Measurements from ENCODE around the gene AP3S2. TPM values are rescaled to one million over a fixed set of nuclear protein-coding genes. Genes with fewer than 3 reads are reported as not detected.
"Not testable (repeated sequence)": the region's sequence is repeated elsewhere in the genome, so short reads cannot be mapped to it uniquely, and the experiment has no call there.

AP3S2 gene
- total RNA-seq, 1 experiment from 2014 or later = 23.3 TPM

DNA sequence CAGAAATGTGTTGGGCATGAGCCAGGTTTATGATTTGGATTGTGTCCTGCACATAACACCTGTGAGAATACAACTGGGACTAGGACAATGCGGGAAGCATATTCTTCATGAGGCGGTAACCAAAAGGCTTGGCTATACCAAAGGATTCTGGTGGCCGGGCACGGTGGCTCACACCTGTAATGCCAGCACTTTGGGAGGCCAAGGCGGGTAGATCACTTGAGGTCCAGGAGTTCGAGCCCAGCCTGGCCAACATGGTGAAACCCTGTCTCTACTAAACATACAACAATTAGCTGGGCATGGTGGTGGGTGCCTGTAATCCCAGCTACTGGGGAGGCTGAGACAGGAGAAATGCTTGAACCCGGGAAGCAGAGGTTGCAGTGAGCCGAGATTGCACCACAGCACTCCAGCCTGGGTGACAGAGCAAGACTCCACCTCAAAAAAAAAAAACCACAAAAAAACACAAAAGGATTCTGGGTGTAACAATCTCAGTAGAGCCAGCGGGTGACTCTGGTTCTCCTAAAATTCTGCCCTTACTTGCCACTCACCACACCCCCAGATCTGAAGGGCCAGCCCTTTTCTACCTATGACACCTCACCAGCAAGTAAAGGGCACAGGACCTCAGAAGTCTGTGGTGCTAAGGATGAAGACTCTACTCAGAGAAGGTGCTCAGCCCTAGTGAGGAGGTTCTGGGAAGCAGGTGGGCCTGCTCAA is 59.2 kb downstream of the AP3S2 start:
- H4K20me1 ChIP-seq (ENCODE audit: insufficient read depth); H3K9me3 ChIP-seq (ENCODE audit: control insufficient read depth in 1 of 2, insufficient read depth in 1 of 2, low read depth in 1 of 2, low read length in 2 of 2); H2AFZ ChIP-seq (ENCODE audit: low read depth, low read length, poor library complexity, severe bottlenecking); H3K4me2 ChIP-seq (ENCODE audit: low read length); H3K27me3 ChIP-seq (ENCODE audit: insufficient read depth, low read length); RAD21 ChIA-PET (ENCODE audit: low non-redundant PET in 1 of 2, low total read pairs in 2 of 2, uncharacterized antibody in 2 of 2, unreplicated experiment in 2 of 2); H3K9ac ChIP-seq (ENCODE audit: low read length); ATAC-seq; intact Hi-C loops (cut with micrococcal nuclease); DNase-seq (ENCODE audit: low read depth, low spot score); H3K79me2 ChIP-seq (ENCODE audit: insufficient read depth, low read length); POLR2A ChIA-PET; H3K27ac ChIP-seq (ENCODE audit: low read depth, low read length); H3K4me3 ChIP-seq (replicated peaks in 1 of 2; ENCODE audit: low read depth in 1 of 2, low read length in 2 of 2); H3K9me2 ChIP-seq (ENCODE audit: insufficient read depth); CTCF ChIA-PET: not testable (repeated sequence)
- peaks cover 2 to 20% of the 10 kb centered on the region in 2 experiments; a peak in 2 of 4 replicates for H3K4me1 ChIP-seq (ENCODE audit: control insufficient read depth in 1 of 2, insufficient read depth in 2 of 2, low read length in 2 of 2)
- H3K36me3 ChIP-seq (ENCODE audit: control insufficient read depth in 1 of 2, insufficient read depth in 2 of 2, low read length in 2 of 2) = peaks cover 13 to 20% of the 10 kb centered on the region in 2 experiments
- BruUV-seq (replicated peaks) = TSS peak; percentile 17

DNA sequence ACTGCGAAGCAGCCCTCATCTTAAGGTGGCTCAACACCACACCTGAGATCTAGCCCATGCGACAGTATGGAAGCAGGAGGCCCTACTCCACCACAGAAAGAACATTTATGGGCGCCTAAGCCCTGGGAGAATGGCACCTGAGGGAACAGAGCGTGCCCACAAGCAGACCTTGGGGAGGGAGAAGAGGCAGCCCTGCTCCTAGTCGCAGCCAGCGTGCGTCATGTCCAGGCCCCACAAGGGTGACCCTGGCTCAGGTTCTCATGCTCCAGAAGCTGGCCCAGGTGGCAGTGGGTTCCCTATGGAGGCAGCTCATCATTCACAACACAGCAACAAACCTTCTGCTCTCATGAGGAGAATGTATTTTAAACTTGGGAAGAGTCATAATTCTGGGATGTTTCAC is 59.8 kb downstream of the AP3S2 start:
- no peak for TF ChIP-seq FOSL1 (IDR thresholded peaks at IDR 0.05; ENCODE audit: low read depth)
- Histone ChIP-seq H3K4me3 (replicated peaks in 1 of 2; ENCODE audit: low read depth in 1 of 2, low read length in 2 of 2) (no peak overlapping the region), H3K4me2 (ENCODE audit: low read length) (no peak overlapping the region), H2AFZ (ENCODE audit: low read depth, low read length, poor library complexity, severe bottlenecking) (no peak overlapping the region), H3K79me2 (ENCODE audit: insufficient read depth, low read length) (no peaks in the 10 kb centered on the region), H4K20me1 (ENCODE audit: insufficient read depth) (no peaks in the 10 kb centered on the region), H3K9me2 (ENCODE audit: insufficient read depth) (no peaks in the 10 kb centered on the region), H3K4me1 (ENCODE audit: control insufficient read depth in 1 of 2, insufficient read depth in 2 of 2, low read length in 2 of 2) (peaks cover 2 to 20% of the 10 kb centered on the region in 2 experiments; a peak in 2 of 4 replicates), H3K9me3 (ENCODE audit: control insufficient read depth in 1 of 2, insufficient read depth in 1 of 2, low read depth in 1 of 2, low read length in 2 of 2) (no peaks in the 10 kb centered on the region), H3K36me3 (ENCODE audit: control insufficient read depth in 1 of 2, insufficient read depth in 2 of 2, low read length in 2 of 2) (peaks cover 13 to 20% of the 10 kb centered on the region in 2 experiments), H3K27ac (ENCODE audit: low read depth, low read length) (no peak overlapping the region), H3K27me3 (ENCODE audit: insufficient read depth, low read length) (no peaks in the 10 kb centered on the region), H3K9ac (ENCODE audit: low read length) (no peak overlapping the region)
- BruUV-seq (replicated peaks) = no TSS peak
- no peak for DNase-seq (ENCODE audit: low read depth, low spot score)
- intact Hi-C loops (cut with micrococcal nuclease) = no loop called here
- ChIA-PET POLR2A (no interaction called here), CTCF (no interaction called here), RAD21 (ENCODE audit: low non-redundant PET in 1 of 2, low total read pairs in 2 of 2, uncharacterized antibody in 2 of 2, unreplicated experiment in 2 of 2) (no interaction called here)
- no peak for ATAC-seq

DNA sequence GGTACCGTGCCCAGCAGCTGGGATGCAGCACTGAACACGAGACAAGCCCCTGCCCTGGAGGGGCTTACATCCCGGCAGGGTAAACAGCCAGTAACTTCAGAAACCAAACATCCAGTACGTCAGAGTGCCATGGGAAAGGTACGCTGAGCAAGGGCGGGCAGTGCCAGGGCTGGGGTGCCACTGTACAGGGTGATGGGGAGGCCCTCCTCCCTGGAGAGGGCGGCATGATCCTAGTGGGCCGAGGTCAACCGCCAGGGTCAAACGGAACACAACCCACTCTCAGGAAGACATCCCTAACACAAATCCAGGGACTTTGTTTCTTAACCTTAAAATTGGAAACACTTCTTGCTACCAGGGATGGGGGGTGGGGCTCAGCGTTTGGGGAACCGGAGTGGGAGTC is 63.2 kb downstream of the AP3S2 start:
- POLR2A ChIA-PET = no interaction called here
- RAD21 ChIA-PET (ENCODE audit: low non-redundant PET in 1 of 2, low total read pairs in 2 of 2, uncharacterized antibody in 2 of 2, unreplicated experiment in 2 of 2) = no interaction called here
- Histone ChIP-seq H3K79me2 (ENCODE audit: insufficient read depth, low read length) (no peaks in the 10 kb centered on the region), H3K9me3 (ENCODE audit: control insufficient read depth in 1 of 2, insufficient read depth in 1 of 2, low read depth in 1 of 2, low read length in 2 of 2) (no peaks in the 10 kb centered on the region), H3K4me1 (ENCODE audit: control insufficient read depth in 1 of 2, insufficient read depth in 2 of 2, low read length in 2 of 2) (peaks cover 0 to 8% of the 10 kb centered on the region in 2 experiments; a peak in 1 of 4 replicates), H3K4me3 (replicated peaks in 1 of 2; ENCODE audit: low read depth in 1 of 2, low read length in 2 of 2) (no peak overlapping the region), H3K27me3 (ENCODE audit: insufficient read depth, low read length) (no peaks in the 10 kb centered on the region), H3K9ac (ENCODE audit: low read length) (no peak overlapping the region), H3K36me3 (ENCODE audit: control insufficient read depth in 1 of 2, insufficient read depth in 2 of 2, low read length in 2 of 2) (peaks cover 7 to 14% of the 10 kb centered on the region in 2 experiments), H2AFZ (ENCODE audit: low read depth, low read length, poor library complexity, severe bottlenecking) (no peak overlapping the region), H4K20me1 (ENCODE audit: insufficient read depth) (no peaks in the 10 kb centered on the region), H3K9me2 (ENCODE audit: insufficient read depth) (no peaks in the 10 kb centered on the region), H3K27ac (ENCODE audit: low read depth, low read length) (no peak overlapping the region), H3K4me2 (ENCODE audit: low read length) (no peak overlapping the region)
- CTCF ChIA-PET = no interaction called here
- no peak for ATAC-seq
- DNase-seq (ENCODE audit: low read depth, low spot score) = no peak
- no TSS peak for BruUV-seq (replicated peaks)
- intact Hi-C loops (cut with micrococcal nuclease) = no loop called here
- TF ChIP-seq ELF1 (IDR thresholded peaks at IDR 0.05; ENCODE audit: borderline replicate concordance, low read depth) (no peak), POLR2AphosphoS5 (IDR thresholded peaks at IDR 0.05; ENCODE audit: low read depth, low read length) (no peak), CBX3 (IDR thresholded peaks at IDR 0.05; ENCODE audit: low read depth) (no peak), SIN3A (IDR thresholded peaks at IDR 0.05; ENCODE audit: low read depth) (no peak), ZNF274 (IDR thresholded peaks at IDR 0.05; ENCODE audit: low read depth, low read length) (no peak), EZH2phosphoT487 (IDR thresholded peaks at IDR 0.05; ENCODE audit: borderline replicate concordance) (no peak), FOSL1 (IDR thresholded peaks at IDR 0.05; ENCODE audit: low read depth) (no peak), POLR2A (IDR thresholded peaks at IDR 0.05; ENCODE audit: borderline replicate concordance, extremely low read depth, insufficient read depth, insufficient read length) (no peak), YY1 (IDR thresholded peaks at IDR 0.05; ENCODE audit: extremely low read depth, insufficient replicate concordance, low read depth, low read length) (no peak), RAD21 (IDR thresholded peaks at IDR 0.05; ENCODE audit: low read depth) (no peak)
- TF ChIP-seq, protein P1, sequence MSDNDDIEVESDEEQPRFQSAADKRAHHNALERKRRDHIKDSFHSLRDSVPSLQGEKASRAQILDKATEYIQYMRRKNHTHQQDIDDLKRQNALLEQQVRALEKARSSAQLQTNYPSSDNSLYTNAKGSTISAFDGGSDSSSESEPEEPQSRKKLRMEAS (IDR thresholded peaks at IDR 0.05) = no peak
- TF ChIP-seq, protein P2, sequence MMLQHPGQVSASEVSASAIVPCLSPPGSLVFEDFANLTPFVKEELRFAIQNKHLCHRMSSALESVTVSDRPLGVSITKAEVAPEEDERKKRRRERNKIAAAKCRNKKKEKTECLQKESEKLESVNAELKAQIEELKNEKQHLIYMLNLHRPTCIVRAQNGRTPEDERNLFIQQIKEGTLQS (IDR thresholded peaks at IDR 0.05) = no peak
